ENCODE measurements around the gene EIF5. TPM values are rescaled to one million over a fixed set of nuclear protein-coding genes. Genes with fewer than 3 reads are reported as not detected.

The EIF5 gene
- polyA plus RNA-seq, 1 donor (not counting 4 experiments of a cell fraction or from before 2014, with no cell fraction given), result 221 TPM

DNA sequence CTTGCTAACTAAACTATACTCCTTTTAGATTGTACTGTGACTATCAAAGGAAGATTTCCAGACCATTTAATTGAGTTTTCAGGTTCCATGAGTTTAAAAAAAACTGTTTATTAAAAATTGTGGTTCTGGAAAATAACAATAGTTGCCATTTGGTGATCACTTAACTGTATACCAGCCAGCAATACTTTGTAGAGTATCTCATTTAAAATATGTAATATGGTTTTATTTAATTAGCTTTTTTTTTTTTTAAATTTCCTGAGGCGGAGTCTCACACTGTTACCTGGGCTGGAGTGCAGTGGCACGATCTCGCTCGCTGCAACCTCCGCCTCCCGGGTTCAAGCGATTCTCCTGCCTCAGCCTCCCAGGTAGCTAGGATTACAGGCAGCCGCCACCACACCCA lies 58.5 kb downstream of the EIF5 start:
- peaks cover 69% of the 10 kb centered on the region for H4K20me1 ChIP-seq (ENCODE audit: control insufficient read depth, extremely low read depth, insufficient read depth, low read length)
- peaks cover 37% of the 10 kb centered on the region for H3K4me1 ChIP-seq (ENCODE audit: control insufficient read depth, extremely low read depth, insufficient read depth, low read length)
- no peak overlapping the region for H3K9ac ChIP-seq (ENCODE audit: control insufficient read depth, extremely low read depth, insufficient read depth, low read length)
- H3K27ac ChIP-seq (ENCODE audit: control insufficient read depth, insufficient read depth, low read length), result no peak overlapping the region
- H3K9me1 ChIP-seq (ENCODE audit: control insufficient read depth, extremely low read depth, insufficient read depth, low read length), result peaks cover 5% of the 10 kb centered on the region
- no peak overlapping the region for H3K4me2 ChIP-seq (ENCODE audit: control insufficient read depth, extremely low read depth, insufficient read depth, low read depth, low read length)
- H3K9me3 ChIP-seq (ENCODE audit: control insufficient read depth, low read depth, low read length), result no peaks in the 10 kb centered on the region
- TF ChIP-seq EZH2 (IDR thresholded peaks at IDR 0.05; ENCODE audit: low read length), result no peak
- TF ChIP-seq, protein P1, sequence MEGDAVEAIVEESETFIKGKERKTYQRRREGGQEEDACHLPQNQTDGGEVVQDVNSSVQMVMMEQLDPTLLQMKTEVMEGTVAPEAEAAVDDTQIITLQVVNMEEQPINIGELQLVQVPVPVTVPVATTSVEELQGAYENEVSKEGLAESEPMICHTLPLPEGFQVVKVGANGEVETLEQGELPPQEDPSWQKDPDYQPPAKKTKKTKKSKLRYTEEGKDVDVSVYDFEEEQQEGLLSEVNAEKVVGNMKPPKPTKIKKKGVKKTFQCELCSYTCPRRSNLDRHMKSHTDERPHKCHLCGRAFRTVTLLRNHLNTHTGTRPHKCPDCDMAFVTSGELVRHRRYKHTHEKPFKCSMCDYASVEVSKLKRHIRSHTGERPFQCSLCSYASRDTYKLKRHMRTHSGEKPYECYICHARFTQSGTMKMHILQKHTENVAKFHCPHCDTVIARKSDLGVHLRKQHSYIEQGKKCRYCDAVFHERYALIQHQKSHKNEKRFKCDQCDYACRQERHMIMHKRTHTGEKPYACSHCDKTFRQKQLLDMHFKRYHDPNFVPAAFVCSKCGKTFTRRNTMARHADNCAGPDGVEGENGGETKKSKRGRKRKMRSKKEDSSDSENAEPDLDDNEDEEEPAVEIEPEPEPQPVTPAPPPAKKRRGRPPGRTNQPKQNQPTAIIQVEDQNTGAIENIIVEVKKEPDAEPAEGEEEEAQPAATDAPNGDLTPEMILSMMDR (optimal IDR thresholded peaks at IDR 0.05 in 1 of 3, IDR thresholded peaks at IDR 0.05 in 1 of 3, conservative IDR thresholded peaks at IDR 0.05 in 1 of 3; ENCODE audit: extremely low read depth in 1 of 3, insufficient read depth in 2 of 3, low read length in 3 of 3), result no peak
- peaks cover 0 to 12% of the 10 kb centered on the region in 2 experiments for H3K36me3 ChIP-seq (ENCODE audit: control insufficient read depth in 2 of 2, extremely low read depth in 1 of 2, insufficient read depth in 2 of 2, low read length in 2 of 2)
- H3K27me3 ChIP-seq (ENCODE audit: control insufficient read depth, extremely low read depth, insufficient read depth, low read length), result no peaks in the 10 kb centered on the region
- H3K79me2 ChIP-seq (ENCODE audit: control insufficient read depth, insufficient read depth, low read length), result peaks cover 95% of the 10 kb centered on the region
- H3K4me3 ChIP-seq (ENCODE audit: control insufficient read depth in 2 of 3, extremely low read depth in 1 of 3, insufficient read depth in 2 of 3, low read depth in 1 of 3, low read length in 3 of 3), result no peak overlapping the region
- H2AFZ ChIP-seq (ENCODE audit: control insufficient read depth, low read length), result no peak overlapping the region
- dilution Hi-C loops (cut with MboI; ENCODE audit: extremely low pct_ligation_motif_present, low sequenced_read_pairs), result no loop called here
- no peak for DNase-seq (ENCODE audit: low read depth, low spot score)
- no peak for FAIRE-seq

DNA sequence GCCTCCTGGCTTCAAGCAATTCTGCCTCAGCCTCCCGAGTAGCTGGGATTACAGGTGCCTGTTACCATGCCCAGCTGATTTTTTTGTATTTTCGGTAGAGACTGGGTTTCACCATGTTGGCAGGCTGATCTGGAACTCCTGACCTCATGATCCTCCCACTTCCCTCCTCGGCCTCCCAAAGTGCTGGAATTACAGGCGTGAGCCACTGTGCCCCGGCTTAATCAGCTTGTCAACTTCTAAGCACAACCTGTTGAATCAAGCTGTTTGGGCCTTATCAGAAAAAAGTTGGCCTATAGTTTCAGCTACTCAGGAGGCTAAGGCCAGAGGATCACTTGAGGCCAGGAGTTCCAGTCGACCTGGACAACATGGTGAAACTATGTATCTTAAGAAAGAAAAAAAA lies 59.0 kb downstream of the EIF5 start:
- DNase-seq (ENCODE audit: low read depth, low spot score) (no peak), FAIRE-seq (no peak)
- H3K36me3 ChIP-seq (ENCODE audit: control insufficient read depth in 2 of 2, extremely low read depth in 1 of 2, insufficient read depth in 2 of 2, low read length in 2 of 2), result peaks cover 0 to 10% of the 10 kb centered on the region in 2 experiments
- no peak overlapping the region for H2AFZ ChIP-seq (ENCODE audit: control insufficient read depth, low read length)
- no peaks in the 10 kb centered on the region for H3K9me3 ChIP-seq (ENCODE audit: control insufficient read depth, low read depth, low read length)
- H3K9me1 ChIP-seq (ENCODE audit: control insufficient read depth, extremely low read depth, insufficient read depth, low read length), result peaks cover 5% of the 10 kb centered on the region
- no peak overlapping the region for H3K27ac ChIP-seq (ENCODE audit: control insufficient read depth, insufficient read depth, low read length)
- dilution Hi-C loops (cut with MboI; ENCODE audit: extremely low pct_ligation_motif_present, low sequenced_read_pairs), result no loop called here
- H3K27me3 ChIP-seq (ENCODE audit: control insufficient read depth, extremely low read depth, insufficient read depth, low read length), result no peaks in the 10 kb centered on the region
- H3K4me2 ChIP-seq (ENCODE audit: control insufficient read depth, extremely low read depth, insufficient read depth, low read depth, low read length), result no peak overlapping the region
- peaks cover 69% of the 10 kb centered on the region for H4K20me1 ChIP-seq (ENCODE audit: control insufficient read depth, extremely low read depth, insufficient read depth, low read length)
- no peak overlapping the region for H3K4me3 ChIP-seq (ENCODE audit: control insufficient read depth in 2 of 3, extremely low read depth in 1 of 3, insufficient read depth in 2 of 3, low read depth in 1 of 3, low read length in 3 of 3)
- H3K4me1 ChIP-seq (ENCODE audit: control insufficient read depth, extremely low read depth, insufficient read depth, low read length), result peaks cover 40% of the 10 kb centered on the region
- no peak overlapping the region for H3K9ac ChIP-seq (ENCODE audit: control insufficient read depth, extremely low read depth, insufficient read depth, low read length)
- peaks cover 95% of the 10 kb centered on the region for H3K79me2 ChIP-seq (ENCODE audit: control insufficient read depth, insufficient read depth, low read length)
- TF ChIP-seq EZH2 (IDR thresholded peaks at IDR 0.05; ENCODE audit: low read length), result no peak
- TF ChIP-seq, protein P1 (optimal IDR thresholded peaks at IDR 0.05 in 1 of 3, IDR thresholded peaks at IDR 0.05 in 1 of 3, conservative IDR thresholded peaks at IDR 0.05 in 1 of 3; ENCODE audit: extremely low read depth in 1 of 3, insufficient read depth in 2 of 3, low read length in 3 of 3), result no peak

Data from keratinocyte (primary cell).